ENCODE data around the gene NMNAT3.
A peak's percentile ranks its signal among the peaks of the same experiment; 100 is the strongest.

NMNAT3 gene

GRCh38 chr3:139574026-139574947 is 103.5 kb downstream of the NMNAT3 start:
- DNase-seq, result no peak

- no peak for DNase-seq
Measured at GRCh38 chr3:139572847-139573672, 104.7 kb downstream of the NMNAT3 start.

- no peak for DNase-seq
Measured at GRCh38 chr3:139571711-139572110, 106.1 kb downstream of the NMNAT3 start.

- DNase-seq, result no peak
Measured at GRCh38 chr3:139564294-139564861, 113.4 kb downstream of the NMNAT3 start.

GRCh38 chr3:139561959-139562676 is 115.7 kb downstream of the NMNAT3 start:
- DNase-seq, result peak; percentile 41

- no peak for DNase-seq
Measured at GRCh38 chr3:139561255-139561817, 116.4 kb downstream of the NMNAT3 start.

- DNase-seq, result peak; percentile 37
Measured at GRCh38 chr3:139560411-139560810, 117.4 kb downstream of the NMNAT3 start.

- DNase-seq, result no peak
Measured at GRCh38 chr3:139559541-139559940, 118.2 kb downstream of the NMNAT3 start.

- DNase-seq, result no peak
Measured at GRCh38 chr3:139558351-139559266, 119.2 kb downstream of the NMNAT3 start.

GRCh38 chr3:139557041-139557440 is 120.7 kb downstream of the NMNAT3 start:
- peak; percentile 48 for DNase-seq

GRCh38 chr3:139555249-139555648 is 122.5 kb downstream of the NMNAT3 start:
- DNase-seq, result no peak

GRCh38 chr3:139554628-139555027 is 123.1 kb downstream of the NMNAT3 start:
- DNase-seq, result no peak

- no peak for DNase-seq
Measured at GRCh38 chr3:139552632-139553365, 125.0 kb downstream of the NMNAT3 start.

- DNase-seq, result no peak
Measured at GRCh38 chr3:139548801-139549200, 129.0 kb downstream of the NMNAT3 start.

GRCh38 chr3:139547666-139548065 is 130.1 kb downstream of the NMNAT3 start:
- DNase-seq, result no peak

- DNase-seq, result no peak
Measured at GRCh38 chr3:139546772-139547171, 131.0 kb downstream of the NMNAT3 start.

GRCh38 chr3:139541532-139542288 is 136.1 kb downstream of the NMNAT3 start:
- DNase-seq, result no peak

GRCh38 chr3:139540651-139541531 is 136.9 kb downstream of the NMNAT3 start:
- no peak for DNase-seq

- no peak for DNase-seq
Measured at GRCh38 chr3:139538733-139539132, 139.0 kb downstream of the NMNAT3 start.

All from NCI-H774 (cell line).